GM12891 (cell line): Measurements from ENCODE around the gene CSMD2. TPM values are rescaled to one million over a fixed set of nuclear protein-coding genes. Genes with fewer than 3 reads are reported as not detected.
"Not testable (repeated sequence)": the region's sequence is repeated elsewhere in the genome, so short reads cannot be mapped to it uniquely, and the experiment has no call there.

ENCODE experiments used
- DNase-seq: peaks from one replicate; pipeline ENCODE4 v3.0.0; 2011; ENCODE audit warnings: low spot score; ENCODE audit not compliant: insufficient read length
- FAIRE-seq: peaks from 2 replicates; lab custom pipeline; 2011; peaks lifted over from hg19 to GRCh38; lab: Jason Lieb, UNC
- PAX5 ChIP-seq: IDR thresholded peaks from 2 replicates; pipeline ENCODE4 v1.6.1; 2011; ENCODE audit warnings: low read length, moderate library complexity, mild to moderate bottlenecking; ENCODE audit not compliant: insufficient read depth, severe bottlenecking
- POLR2A ChIP-seq: IDR thresholded peaks from 2 replicates; pipeline ENCODE4 v1.6.1; 2011; ENCODE audit warnings: low read depth, low read length, control low read depth
- POLR2AphosphoS5 ChIP-seq: IDR thresholded peaks from 2 replicates; pipeline ENCODE4 v1.6.1; 2011; ENCODE audit warnings: low read depth, low read length, control low read depth
- POU2F2 ChIP-seq: IDR thresholded peaks from 2 replicates; pipeline ENCODE4 v1.6.1; 2011; ENCODE audit warnings: low read depth, mild to moderate bottlenecking, control low read depth, low read length, moderate library complexity
- SPI1 ChIP-seq: IDR thresholded peaks from 2 replicates; pipeline ENCODE4 v1.6.1; 2011; ENCODE audit warnings: low read depth, low read length, control low read depth
- TAF1 ChIP-seq: IDR thresholded peaks from 2 replicates; pipeline ENCODE4 v1.6.1; 2011; ENCODE audit warnings: low read depth, low read length, control low read depth
- polyA plus RNA-seq: library from polyadenylated mRNA; unstranded; fragments of >200 nt; gene quantifications from one replicate; pipeline ENCODE4 v1.2.1, GENCODE V29; 2012; ENCODE audit warnings: low read depth, missing spikeins, inconsistent platforms; ENCODE audit not compliant: missing spikeins

The CSMD2 gene
- polyA plus RNA-seq = not detected

DNA sequence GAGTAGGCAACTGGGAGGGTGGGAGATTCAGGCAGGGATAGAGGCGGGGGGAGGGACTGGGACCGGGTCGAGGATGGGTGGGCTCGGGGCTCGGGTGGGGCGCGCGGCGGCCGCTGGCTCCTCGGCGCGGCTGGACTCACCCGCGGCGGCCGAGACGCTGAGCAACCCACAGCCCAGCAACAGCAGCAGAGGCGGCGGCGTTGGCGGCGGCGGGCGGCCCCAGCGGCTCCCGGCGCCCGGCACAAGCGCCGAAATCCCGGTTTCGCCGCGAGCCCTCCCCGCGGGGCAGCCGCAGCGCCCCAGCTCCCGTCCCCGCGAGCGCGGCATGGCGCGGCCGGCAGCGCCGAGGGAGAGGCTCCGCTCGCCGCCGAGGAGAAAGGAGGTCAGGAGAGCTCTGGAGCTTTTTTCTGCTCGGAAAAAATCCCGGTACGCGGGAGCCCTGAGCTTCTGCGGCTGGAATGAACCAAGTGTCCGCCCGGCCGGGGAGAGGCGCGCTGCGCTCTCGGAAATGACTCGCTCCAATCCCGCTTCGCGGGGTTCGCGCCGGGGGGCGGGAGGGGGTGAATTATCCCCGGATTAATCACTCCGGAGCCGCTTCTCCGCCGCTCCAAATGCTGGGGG lies at the start of gene CSMD2:
Gene CSMD2 (minus strand): TSS at position 460 of the 621 bp plus-strand sequence. CDS start 133 bp downstream, at position 327.
- DNase-seq (no peak), FAIRE-seq (no peak)
- TF ChIP-seq TAF1 = no peak
- no peak for TF ChIP-seq PAX5
- no peak for TF ChIP-seq POLR2AphosphoS5
- TF ChIP-seq POU2F2 = no peak
- no peak for TF ChIP-seq SPI1
- no peak for TF ChIP-seq POLR2A

DNA sequence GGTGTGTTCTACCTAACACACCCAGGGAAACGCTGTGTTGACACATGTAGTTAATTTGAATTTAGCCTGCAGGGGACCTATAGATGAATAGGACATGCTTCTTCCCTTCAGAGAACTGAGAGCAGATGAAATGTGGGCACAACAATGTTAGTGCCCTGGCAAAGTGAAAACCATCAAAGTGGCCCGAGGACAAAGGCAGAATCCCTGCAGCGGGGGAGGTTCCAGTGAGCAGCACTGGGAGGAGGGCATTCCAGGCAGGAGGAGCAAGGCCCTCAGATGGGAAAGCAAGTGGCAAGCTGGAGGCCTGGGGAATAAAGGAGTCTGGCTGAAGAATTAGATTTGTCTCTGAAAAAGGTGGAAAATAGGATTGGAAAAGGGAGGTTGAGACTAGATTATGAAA lies 48.9 kb upstream of the CSMD2 start:
- no peak for DNase-seq
- no peak for TF ChIP-seq TAF1
- TF ChIP-seq POLR2A = no peak
- TF ChIP-seq SPI1 = no peak
- TF ChIP-seq POLR2AphosphoS5 = no peak
- no peak for TF ChIP-seq POU2F2
- TF ChIP-seq PAX5 = no peak
- FAIRE-seq = no peak

DNA sequence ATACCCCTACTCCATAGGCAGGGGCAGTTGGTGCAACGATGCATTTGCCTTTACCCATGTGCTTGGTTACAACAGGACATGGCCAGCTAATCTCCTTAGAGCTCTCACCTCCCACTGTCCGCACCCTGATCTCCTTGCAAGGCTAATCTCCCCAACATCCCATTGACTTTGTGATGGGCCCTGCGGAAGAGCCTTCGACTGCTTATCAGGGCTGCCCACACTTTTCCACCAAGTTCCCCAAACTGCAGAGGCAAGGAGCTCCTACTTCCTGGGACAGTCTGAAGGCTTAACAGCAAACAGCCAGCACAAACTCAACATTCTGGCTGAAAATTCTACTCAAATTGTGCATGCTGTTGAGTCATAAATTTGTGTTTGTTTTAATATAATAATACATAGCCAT lies 47.6 kb upstream of the CSMD2 start:
- DNase-seq (no peak), FAIRE-seq (no peak)
- no peak for TF ChIP-seq POLR2AphosphoS5
- no peak for TF ChIP-seq POU2F2
- no peak for TF ChIP-seq PAX5
- no peak for TF ChIP-seq SPI1
- TF ChIP-seq TAF1 = no peak
- no peak for TF ChIP-seq POLR2A

DNA sequence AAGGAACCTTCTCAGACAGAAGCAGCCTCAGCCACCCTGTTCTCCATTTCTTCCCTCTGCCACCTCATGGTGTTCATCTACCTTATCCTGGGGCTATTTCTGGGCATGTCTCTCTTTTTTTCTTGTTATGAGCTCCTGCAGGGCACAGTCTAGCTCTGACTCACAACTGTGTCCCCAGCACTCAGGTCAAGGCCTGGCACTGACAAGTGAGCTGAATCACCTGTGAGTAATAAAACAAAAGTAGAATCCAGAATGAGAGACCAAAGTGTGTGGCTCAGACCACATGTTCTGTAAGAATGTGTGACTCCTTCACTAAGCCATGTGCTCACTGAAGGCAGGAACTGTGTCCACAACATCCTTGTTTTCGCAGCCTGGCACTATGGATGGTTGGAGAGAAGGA lies 34.9 kb upstream of the CSMD2 start:
- DNase-seq = no peak

DNA sequence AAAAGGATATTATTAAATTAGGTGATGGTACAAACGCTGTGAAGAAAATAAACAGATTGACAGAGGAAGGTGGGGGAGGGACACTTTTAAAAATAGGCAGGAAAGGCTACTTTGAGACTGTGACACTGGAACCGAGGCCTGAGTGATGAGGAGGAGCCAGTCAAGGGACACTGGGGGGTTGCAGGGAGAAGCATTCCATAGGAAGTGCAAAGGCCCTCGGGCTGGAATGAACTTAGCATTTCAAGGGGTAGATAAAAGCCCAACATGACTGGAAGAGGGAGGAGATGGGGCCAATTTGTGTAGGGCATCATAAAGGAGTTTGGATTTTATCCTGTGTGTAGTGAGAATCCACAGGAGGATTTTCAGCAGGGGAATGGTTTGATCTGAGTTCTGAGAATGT lies 27.6 kb upstream of the CSMD2 start:
- FAIRE-seq = no peak
- no peak for DNase-seq
- no peak for TF ChIP-seq SPI1
- no peak for TF ChIP-seq POLR2AphosphoS5
- TF ChIP-seq TAF1 = no peak
- no peak for TF ChIP-seq POU2F2
- no peak for TF ChIP-seq PAX5
- TF ChIP-seq POLR2A = no peak

More for the DNA sequence above, 34.9 kb upstream of the CSMD2 start:
- FAIRE-seq = no peak
- no peak for TF ChIP-seq SPI1
- no peak for TF ChIP-seq PAX5
- TF ChIP-seq POU2F2 = no peak
- no peak for TF ChIP-seq POLR2A
- TF ChIP-seq POLR2AphosphoS5 = no peak

DNA sequence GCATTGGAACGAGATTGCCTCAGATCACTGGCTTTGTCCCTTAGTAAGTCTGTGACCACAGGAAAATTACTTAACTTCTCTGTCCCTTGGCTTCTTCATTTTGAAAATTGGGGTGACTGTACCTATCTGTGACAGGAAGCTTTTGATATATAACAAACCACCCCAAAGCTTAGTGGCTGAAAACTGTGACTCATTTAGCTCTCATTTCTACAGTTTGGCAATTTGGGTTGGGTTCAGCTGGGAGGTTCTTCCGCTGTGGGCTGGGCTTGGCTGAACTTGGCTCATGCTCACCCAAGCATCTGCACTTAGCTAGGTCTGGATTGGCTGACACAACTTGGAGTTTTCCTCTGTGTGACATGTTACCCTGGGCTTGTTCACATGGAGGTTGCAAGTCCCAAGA lies 25.7 kb upstream of the CSMD2 start:
- TF ChIP-seq POU2F2 (no peak), PAX5 (no peak), SPI1 (no peak), TAF1 (no peak), POLR2AphosphoS5 (no peak), POLR2A (no peak)
- DNase-seq (no peak), FAIRE-seq (no peak)

DNA sequence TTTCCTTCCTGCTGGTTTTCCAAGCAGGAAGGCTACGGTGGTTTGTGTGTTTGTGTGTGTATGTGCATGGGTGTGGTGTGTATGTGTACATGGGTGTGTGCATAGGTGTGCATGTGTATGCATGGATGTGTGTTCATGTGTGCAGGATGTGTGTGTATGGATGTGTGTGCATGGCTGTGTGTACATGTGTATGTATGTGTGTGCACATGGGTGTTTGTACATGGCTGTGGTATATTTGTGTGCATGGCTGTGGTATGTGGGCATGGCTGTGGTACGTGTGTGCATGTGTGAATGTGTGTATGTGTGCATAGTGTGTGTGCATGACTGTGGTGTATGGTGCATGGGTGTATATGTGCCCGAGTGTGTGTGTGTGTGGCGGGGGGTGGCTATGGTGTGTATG lies 24.0 kb upstream of the CSMD2 start:
- FAIRE-seq (no peak), DNase-seq (no peak)
- TF ChIP-seq SPI1 (no peak), POLR2AphosphoS5 (no peak), PAX5 (no peak), TAF1 (no peak), POLR2A (no peak), POU2F2 (no peak)

DNA sequence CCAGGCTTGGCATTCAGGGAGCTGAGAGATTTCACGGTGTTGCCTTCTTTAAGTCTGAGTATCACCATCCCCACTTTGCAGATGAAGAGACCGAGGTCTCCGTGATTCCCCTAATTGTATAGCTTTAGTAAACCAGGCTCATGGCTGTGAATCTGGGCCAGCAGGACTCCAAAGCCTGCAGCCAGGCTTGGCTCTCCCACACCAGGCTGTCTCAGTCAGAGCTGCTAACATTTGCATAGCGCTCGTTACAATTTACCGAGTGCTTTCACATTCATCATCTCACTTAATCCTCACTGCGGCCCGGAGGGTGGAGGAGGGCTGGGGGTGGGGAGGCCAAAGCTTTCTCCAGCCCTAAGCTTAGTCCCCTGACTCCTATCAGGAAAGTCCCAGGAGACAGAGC lies 23.4 kb upstream of the CSMD2 start:
- DNase-seq (no peak), FAIRE-seq (no peak)
- TF ChIP-seq POLR2AphosphoS5 = no peak
- TF ChIP-seq TAF1 = no peak
- no peak for TF ChIP-seq PAX5
- TF ChIP-seq POU2F2 = no peak
- TF ChIP-seq SPI1 = no peak
- no peak for TF ChIP-seq POLR2A

DNA sequence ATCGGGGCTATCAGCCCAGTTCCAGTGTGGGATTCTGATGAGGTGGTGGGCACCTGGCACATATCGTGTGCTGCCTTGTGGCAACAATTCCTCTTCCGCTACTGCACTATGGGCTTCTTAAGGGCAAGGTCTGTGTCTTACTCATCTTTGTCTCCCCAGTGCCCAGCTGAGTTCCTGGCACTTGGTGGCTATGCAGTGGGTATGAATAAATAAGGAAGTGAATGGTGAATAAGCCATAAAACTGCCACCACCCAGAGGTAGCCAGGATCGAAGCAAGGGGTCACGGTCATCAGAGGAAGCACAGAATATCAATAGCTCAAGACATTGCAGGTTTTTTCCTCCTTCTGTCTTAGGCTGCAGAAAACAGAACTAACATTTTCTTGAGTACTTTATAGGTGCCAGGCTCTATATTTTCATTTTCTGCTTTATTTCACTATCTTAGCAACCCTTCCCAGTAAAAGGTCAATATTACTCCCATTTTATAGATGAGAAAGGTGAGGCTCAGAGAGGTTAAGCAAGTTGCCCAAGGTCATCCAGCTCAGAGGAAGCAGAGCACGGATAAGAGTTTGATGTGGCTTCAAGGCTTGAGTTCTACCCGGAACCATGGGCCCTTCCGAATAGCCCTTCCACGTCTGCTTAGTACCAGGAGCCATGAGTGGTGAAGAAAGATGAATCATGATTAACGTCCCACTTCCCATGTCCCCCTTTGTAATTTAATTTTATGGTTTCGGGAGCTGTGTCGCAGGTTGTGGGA lies 21.9 kb upstream of the CSMD2 start:
- FAIRE-seq = no peak
- TF ChIP-seq POLR2AphosphoS5 (no peak), POU2F2 (no peak)
- DNase-seq = no peak

DNA sequence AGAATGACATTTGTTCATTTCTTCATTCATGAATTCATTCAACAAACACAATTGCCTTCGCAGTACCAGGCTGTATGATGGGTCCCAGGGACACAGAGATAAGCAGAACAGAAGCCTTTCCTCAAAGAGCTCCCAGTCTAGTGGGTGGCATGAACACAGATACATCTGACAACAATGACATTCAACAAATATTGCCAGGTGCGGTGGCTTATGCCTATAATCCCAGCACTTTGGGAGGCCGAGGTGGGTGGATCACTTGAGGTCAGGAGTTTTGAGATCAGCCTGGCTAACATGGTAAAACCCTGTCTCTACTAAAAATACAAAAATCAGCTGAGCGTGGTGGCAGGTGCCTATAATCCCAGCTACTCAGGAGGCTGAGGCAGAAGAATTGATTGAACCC lies 18.4 kb upstream of the CSMD2 start:
- FAIRE-seq, DNase-seq: not testable (repeated sequence)
